SK-N-SH (cell line): ENCODE results near the gene CFAP299.

Source experiments
- CTCF ChIP-seq: fragments of 200-600 bp; sonication (generic); IDR thresholded peaks from 2 replicates; pipeline ENCODE4 v1.6.1; 2017; ENCODE audit warnings: antibody characterized with exemption, mild to moderate bottlenecking, moderate library complexity
- EP300 ChIP-seq, 2 experiments: IDR thresholded peaks; 2 replicates each; pipeline versions ENCODE4 v1.4.0 to v1.6.1; 2012; ENCODE audit warnings: borderline replicate concordance in 1 of 2, low read depth in 1 of 2, low read length in 1 of 2
- FOSL2 ChIP-seq: IDR thresholded peaks from 2 replicates; pipeline ENCODE4 v1.4.0; 2012; ENCODE audit warnings: low read depth, mild to moderate bottlenecking, moderate library complexity, borderline replicate concordance
- JUND ChIP-seq: IDR thresholded peaks from 2 replicates; pipeline ENCODE4 v1.4.0; 2012
- MAX ChIP-seq: IDR thresholded peaks from 2 replicates; pipeline ENCODE4 v1.4.0; 2012; ENCODE audit warnings: low read depth
- NRF1 ChIP-seq: IDR thresholded peaks from 2 replicates; pipeline ENCODE4 v1.6.1; 2012; ENCODE audit warnings: low read depth, mild to moderate bottlenecking, low read length
- RFX5 ChIP-seq: IDR thresholded peaks from 2 replicates; pipeline ENCODE4 v1.6.1; 2012; ENCODE audit warnings: mild to moderate bottlenecking, improper control_type of control experiment, low read length
- TCF12 ChIP-seq: IDR thresholded peaks from 2 replicates; pipeline ENCODE4 v1.4.0; 2012

- no peak for TF ChIP-seq FOSL2
- no peak for TF ChIP-seq CTCF
- no peak for TF ChIP-seq JUND
- TF ChIP-seq TCF12 = no peak
- TF ChIP-seq NRF1 = no peak
- TF ChIP-seq EP300 (IDR thresholded peaks at IDR 0.05; ENCODE audit: borderline replicate concordance in 1 of 2, low read depth in 1 of 2, low read length in 1 of 2) = no peak
- TF ChIP-seq RFX5 = no peak
- no peak for TF ChIP-seq MAX
These were observed 613.5 kb downstream of the CFAP299 start for GRCh38 chr4:80948995-80949394.
